GM13976 (cell line): ENCODE data around the gene EFNA3.

Source experiments
- DNase-seq: peaks from one replicate; pipeline ENCODE4 v3.0.0; 2012; ENCODE audit warnings: low spot score
- CTCF ChIP-seq: IDR thresholded peaks from 2 replicates; pipeline ENCODE4 v1.5.1; 2012; ENCODE audit warnings: borderline replicate concordance, mild to moderate bottlenecking; ENCODE audit not compliant: insufficient read depth; ENCODE audit errors: extremely low read depth, missing control alignments, control extremely low read depth
- in situ Hi-C: fragments of 300-500 bp; cut with MboI; formaldehyde crosslinking; loops from one replicate; pipeline ENCODE4 v1.12.0; 2022; ENCODE audit warnings: low sequenced_read_pairs, mixed read lengths, inconsistent platforms; ENCODE audit not compliant: unreplicated experiment

EFNA3 gene

DNA sequence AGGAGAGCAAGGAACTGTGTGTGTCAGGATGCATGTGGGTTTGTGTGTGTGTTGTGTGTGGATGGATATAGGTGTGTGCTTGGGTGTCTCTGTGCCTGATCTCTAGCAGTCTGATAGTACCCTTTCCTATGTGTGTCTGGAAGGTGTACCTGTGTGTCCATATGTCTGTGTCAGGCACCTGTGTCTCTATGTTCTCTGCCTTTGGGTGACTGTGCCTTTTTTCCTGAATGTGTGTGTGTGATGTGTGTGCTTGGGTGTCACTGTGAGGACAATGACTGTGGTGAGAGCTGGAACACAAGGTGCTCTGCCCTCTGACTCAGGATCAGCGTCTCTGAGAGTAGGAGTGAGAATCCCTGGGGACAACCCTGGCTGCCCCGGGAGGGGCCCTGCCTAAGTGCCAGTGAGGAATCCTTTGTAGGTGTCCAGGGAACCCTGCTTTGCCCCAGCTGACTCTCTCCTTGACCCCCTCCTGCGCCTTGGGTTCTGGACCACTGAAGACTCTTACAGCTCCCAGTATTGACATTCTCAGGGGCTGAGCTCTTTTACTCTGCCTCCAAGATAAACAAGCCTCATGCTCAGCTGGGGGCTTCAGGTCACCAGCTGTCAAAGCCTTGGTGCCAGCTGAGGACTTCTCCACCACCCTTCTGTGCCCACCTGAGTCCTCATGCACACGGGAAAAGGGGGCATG is 735 bp upstream of the EFNA3 start:
- no peak for DNase-seq
- in situ Hi-C loops: no loop called here
- no peak for TF ChIP-seq CTCF

DNA sequence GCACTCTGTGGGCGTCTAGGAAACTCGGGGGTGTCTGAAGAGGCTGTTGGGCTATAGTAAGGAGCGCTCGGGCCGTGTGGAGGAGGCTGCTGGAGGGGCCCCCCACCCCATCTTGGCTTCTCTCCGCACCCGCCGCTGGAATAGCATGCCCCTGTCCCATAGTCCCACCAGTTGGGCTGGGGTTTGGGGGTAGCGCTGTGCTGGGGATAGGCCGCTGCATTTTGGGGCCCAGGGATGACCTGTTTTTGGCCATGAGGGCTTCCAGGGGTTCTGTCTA is 511 bp downstream of the EFNA3 start:
- no peak for TF ChIP-seq CTCF
- in situ Hi-C loops: no loop called here
- DNase-seq: no peak

- no peak for TF ChIP-seq CTCF
- no peak for DNase-seq
- in situ Hi-C loops: no loop called here
These were observed 1.1 kb downstream of the EFNA3 start for GRCh38 chr1:155079487-155080311.

DNA sequence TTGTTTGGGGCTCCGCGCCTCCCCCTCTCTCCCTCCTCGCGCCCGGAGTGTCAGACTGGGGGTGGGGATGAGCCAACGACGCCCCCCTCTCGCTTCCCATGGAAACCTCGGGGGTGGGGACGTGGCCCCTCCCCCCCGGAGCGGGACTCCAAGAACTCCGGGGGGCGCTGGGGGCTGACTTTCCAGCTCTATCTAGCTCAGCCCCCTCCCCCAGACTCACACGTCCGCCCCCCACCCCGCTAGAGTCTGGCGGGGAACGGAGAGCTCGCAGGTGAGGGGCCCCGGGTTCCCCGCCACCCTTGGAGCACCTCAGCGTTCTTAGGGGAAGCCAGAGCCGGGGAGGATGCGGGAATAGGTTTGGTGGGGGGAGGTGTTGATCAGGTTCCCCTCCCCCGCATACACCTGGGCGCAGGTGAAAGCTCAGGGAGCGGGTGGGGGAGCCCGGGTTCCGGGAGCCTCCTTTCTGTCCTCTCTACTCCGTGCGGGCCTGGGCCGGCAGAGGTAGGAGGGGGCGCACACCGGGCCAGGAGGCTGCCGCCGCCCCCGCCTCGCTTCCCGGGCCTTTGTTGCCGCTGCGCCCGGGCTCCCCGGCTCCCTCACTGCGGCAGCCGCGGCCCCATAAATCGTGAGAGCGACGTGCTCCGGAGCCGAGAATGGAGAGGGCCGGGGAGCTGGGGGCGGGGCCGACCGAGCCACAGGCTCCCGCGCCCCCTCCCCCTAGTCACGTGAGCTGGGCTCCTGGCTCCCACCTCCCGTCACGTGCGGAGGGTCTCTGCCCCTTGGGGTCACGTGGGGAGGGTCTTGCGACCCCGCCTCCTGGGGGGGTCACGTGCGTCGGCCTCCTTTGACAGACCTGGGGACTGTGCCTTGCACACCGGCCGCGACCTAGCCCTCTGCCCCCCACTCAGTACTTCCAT is 1.9 kb downstream of the EFNA3 start:
- TF ChIP-seq CTCF: no peak
- in situ Hi-C loops: no loop called here
- no peak for DNase-seq

- in situ Hi-C loops: no loop called here
- no peak for DNase-seq
- TF ChIP-seq CTCF: no peak
These were observed 3.0 kb downstream of the EFNA3 start for GRCh38 chr1:155081472-155082300.
